GM19463 (cell line): ENCODE results near the gene CDKAL1.
A peak's percentile ranks its signal among the peaks of the same experiment; 100 is the strongest.
"Not testable (repeated sequence)": the region's sequence is repeated elsewhere in the genome, so short reads cannot be mapped to it uniquely, and the experiment has no call there.

ENCODE experiments used
- ATAC-seq: cut with Tn5 transposase; IDR thresholded peaks from one replicate; pipeline ENCODE4 v1.9.1; 2021; ENCODE audit warnings: mild to moderate bottlenecking, moderate library complexity; ENCODE audit not compliant: unreplicated experiment

The CDKAL1 gene

DNA sequence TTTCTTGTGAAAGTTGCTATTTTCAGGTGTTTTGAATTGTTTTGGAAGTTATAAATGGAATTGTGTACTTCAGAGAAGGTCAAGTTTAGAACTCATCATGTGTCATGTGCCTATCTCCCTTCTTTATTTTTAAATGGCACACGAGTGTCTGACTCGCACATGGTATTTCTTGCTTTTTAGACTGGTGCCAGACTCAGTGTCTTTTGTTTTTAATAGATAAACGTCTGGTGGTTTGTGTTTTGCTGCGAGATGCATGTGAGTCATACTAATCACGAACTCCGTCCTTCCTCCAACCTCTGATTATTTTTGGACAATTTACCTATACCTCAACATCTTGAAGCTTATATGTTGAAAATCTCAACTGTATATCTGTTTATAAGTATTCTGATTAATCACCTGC lies 292.1 kb downstream of the CDKAL1 start:
- ATAC-seq = no peak

DNA sequence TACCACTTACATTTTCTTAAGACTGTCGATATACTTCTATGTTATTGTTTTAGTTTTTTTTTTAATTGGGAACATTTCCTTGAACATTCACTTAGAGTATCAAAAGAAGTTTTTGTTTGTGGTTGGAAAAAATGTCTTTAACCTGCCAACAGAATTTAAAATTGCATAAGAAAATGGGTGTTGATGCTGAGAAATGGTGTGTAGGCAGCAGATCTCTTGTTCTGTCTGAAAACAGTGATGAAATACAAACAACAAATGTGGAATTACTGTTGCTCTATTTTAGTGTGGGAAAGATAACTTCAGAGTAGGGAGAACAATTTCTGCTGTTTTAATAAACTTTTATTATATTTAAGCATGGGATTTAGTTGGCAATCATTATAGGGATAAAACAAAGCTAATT lies 293.5 kb downstream of the CDKAL1 start:
- ATAC-seq = no peak

DNA sequence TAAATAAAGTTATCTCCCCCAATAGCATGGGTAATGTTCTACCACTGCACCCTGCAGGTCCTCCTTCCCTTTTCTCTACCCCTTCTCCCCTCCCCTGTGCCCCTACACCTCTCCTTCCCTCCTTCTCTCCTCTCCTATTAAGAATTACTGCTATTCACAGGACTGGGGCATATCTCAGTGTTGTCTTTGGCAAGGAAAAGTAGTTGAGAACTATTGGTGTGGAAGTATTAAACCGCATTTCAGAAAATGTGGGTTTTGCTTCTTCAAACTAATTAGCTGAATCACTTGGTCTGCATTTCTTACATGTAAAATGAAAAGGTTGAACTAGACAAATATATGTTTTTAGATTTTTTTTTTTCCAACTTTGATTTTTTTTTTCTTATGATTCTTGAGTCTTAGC lies 296.3 kb downstream of the CDKAL1 start:
- no peak for ATAC-seq

DNA sequence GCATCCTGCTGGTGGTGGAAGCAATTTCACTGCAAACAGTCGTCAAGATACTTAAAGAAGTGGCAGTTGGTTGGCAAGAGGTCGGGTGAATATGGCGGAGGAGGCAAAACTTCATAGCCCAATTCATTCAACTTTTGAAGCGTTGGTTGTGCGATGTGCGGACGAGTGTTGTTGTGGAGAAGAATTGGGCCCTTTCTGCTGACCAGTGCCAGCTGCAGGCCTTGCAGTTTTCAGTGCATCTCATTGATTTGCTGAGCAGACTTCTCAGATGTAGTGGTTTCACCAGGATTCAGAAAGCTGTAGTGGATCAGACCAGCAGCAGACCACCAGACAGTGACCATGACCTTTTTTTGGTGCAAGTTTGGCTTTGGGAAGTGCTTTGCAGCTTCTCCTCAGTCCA lies 297.0 kb downstream of the CDKAL1 start:
- ATAC-seq = not testable (repeated sequence)

DNA sequence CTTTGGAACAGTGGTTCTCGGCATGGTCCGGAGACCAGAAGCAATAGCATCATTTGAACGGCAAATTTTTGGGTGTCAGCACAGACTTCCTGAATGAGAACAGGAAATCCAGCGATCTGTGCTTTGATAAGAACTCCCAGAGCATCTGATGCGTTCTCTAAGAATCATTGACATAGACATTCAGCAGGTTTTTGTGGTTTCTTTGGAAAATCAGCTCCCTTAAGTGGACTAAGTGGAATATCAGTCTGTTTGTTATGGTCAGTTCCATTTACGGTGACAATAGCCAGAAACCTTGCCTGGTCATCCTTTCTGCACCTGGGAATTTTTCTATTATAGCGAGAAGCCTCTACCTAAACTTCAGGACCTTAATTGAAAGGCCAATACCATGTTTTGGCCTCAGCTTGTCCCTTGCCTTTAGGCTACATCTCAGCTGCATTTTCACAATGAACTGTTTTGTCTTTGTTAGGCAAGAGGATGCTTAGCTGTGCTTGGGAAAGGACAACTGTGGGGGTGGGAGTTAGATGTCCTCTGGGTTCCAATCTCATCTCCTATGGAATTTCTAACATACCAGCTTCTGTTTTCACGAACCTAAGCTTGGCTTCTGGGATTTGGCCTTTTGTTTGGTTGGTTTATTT lies 299.7 kb downstream of the CDKAL1 start:
- ATAC-seq = no peak

DNA sequence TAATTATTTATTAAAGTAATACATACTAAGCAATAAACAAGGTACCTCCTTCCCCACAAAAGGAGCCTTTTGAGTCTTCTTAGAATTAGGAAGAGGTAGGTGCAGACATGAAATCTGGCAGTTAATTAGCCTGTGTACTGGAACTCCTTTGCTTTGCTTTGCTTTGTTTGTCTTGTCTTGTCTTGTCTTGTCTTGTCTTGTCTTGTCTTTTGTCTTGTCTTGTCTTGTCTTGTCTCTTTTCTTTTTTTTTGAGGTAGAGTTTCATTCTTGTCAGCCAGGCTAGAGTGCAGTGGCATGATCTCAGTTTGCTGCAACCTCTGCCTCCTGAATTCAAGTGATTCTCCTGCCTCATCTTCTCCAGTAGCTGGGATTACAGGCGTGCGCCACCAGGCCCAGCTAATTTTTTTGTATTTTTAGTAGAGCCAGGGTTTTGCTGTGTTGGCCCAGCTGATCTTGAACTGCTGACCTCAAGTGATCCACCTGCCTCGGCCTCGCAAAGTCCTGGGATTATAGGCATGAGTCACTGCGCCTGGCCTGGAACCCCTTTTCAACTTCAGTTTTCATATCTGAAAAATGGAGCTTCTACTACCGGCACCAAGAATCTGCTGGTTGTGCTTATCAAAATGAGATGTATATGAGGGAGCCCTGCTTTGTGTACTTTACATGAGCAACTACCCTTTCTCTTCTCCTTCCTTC lies 301.2 kb downstream of the CDKAL1 start:
- no peak for ATAC-seq

DNA sequence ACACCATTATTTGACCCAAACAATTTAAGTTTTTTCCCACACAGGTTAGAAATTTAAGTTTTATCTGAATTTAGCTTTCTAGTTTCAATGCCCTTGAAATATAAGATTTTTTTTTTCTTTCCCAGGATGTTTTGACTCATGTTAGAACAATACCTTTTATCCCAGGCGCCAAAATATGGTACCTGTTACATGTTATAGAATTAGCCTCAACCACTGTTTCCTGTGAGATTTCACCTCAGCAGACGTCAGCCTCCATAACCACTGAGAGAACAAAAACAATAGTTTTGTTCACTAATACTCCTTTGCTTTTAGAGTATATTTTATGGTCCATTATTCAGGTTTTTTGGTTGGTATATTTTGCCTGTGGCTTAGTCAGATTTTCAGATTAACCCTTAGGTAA lies 302.9 kb downstream of the CDKAL1 start:
- peak; percentile 54 for ATAC-seq

DNA sequence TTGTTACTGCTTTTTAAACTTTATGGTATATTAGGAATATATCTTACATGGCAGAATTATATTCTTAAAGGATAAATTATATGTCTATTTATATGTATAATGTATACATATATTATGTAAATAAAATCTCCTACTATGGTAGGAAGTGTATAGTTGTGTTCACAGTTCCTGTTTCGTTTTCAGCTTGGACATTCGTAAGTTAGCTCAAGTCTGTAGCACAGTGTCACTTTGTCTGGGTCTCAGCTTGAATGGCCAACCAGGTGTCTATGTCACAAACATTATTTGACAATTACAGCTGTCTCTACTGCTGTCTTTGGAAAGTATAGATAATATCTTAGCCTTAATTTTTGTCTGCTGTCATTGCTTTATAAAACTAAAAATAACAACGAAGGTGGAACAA lies 303.9 kb downstream of the CDKAL1 start:
- peak; percentile 53 for ATAC-seq

DNA sequence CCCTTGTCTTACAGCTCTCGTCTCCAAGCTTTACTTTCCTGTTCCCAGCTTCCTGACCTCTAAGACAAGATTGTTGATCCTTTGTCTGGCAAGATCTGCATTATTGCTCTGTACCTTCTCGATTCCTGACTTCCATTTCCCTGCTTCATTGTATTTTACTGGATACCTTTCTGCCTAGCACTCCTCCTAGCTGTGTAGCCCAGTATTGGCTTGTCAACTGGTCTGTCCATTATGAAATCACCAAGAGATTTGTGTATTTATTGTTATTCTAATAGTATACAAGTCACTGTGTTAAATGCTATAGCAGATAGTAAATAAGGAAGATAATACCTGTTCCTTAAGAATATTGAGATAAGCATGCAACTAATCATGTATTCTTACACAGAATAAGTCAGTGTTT lies 305.4 kb downstream of the CDKAL1 start:
- no peak for ATAC-seq

DNA sequence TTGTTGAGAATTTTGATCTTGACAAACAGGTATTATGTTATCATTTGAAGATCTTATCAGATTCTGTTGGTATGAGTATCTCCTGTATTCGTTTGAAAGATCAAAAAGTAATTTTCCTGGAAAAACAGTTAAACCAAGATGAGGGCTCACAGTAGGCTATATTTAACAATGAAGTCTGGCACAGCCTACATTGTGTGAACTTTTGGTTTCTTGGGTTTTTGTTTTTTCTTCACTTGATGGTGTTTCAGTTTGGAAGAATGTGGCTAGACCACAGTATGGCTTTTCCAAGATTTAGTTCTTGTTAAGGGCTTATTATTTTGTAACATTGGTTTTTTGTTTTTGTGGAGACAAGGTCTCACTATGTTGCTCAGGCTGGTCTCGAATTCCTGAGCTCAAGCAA lies 306.4 kb downstream of the CDKAL1 start:
- ATAC-seq = no peak

DNA sequence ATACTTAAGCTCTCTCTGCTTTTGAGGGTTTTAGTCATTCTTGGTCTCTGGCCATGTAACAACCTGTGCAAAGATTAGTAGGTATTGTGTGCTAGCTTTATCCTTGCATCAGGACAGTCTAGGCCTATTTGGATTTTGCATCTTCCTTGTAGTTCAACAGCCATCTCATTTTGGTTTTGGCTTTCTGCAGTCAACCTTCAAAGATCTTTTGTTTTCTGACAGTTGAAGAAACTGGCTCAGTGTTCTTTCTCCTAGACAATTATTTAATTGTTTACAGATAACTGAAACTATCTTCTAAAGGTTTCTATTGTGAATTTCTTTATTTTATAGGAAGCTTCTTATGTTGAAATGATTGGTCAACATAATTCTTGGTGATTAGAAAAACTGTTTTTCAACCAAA lies 307.5 kb downstream of the CDKAL1 start:
- ATAC-seq = no peak

DNA sequence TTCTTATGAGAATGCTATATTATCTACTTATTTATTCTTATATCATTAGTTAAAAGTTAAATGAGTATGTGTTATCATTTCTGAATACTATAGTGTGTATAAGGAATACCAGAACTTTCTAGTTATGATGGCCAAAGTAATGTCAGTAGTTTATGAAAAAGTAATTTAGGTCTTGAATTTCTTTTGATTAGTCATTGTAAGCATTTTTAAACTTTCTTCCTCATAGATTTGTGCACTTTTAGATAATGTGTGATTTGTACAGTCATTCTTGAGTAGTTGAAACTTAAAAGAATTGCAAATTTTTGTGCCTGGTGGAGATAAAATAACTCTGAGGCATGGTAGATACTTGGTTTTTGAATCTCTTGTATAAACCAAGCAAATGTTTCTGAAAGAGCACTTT lies 311.3 kb downstream of the CDKAL1 start:
- ATAC-seq = no peak

DNA sequence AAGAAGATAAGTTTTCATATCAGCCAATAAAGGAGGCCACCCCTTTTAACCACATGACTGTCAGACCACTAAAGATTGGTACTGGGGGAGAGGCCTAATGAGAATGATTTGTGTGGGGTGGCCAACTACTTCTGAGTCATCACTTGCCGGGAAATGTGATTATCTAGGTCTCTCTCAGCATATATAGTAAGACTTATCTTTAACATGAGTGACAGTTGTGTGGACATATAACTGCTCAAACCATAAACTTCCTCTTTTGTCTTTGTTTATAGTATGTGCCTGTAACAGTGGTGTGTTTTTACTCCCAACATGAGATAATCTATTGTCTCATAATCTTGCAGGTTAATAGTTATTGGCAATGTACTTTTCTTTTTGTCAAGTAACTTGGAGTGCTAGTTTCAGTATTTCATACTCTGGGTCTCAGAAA lies 312.4 kb downstream of the CDKAL1 start:
- peak; percentile 70 for ATAC-seq

DNA sequence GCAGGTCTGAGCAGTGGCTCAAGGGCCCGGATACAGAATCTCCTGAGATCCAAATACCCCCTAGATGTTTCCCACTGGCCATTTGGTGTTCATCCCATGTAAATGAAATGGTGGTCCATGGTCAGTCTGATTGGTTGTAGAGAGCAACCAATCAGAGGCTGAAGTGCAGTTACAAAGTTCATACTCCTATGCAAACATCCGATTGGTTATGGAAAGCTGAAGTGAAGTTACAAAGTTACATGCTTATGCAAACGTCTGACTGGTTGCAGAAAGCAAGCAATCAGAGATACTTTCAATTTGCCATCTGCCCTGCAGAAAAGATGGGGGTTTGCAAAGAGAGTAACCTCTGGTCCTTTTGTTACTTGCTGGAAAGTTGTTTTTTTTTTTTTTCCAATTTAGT lies 313.6 kb downstream of the CDKAL1 start:
- no peak for ATAC-seq

DNA sequence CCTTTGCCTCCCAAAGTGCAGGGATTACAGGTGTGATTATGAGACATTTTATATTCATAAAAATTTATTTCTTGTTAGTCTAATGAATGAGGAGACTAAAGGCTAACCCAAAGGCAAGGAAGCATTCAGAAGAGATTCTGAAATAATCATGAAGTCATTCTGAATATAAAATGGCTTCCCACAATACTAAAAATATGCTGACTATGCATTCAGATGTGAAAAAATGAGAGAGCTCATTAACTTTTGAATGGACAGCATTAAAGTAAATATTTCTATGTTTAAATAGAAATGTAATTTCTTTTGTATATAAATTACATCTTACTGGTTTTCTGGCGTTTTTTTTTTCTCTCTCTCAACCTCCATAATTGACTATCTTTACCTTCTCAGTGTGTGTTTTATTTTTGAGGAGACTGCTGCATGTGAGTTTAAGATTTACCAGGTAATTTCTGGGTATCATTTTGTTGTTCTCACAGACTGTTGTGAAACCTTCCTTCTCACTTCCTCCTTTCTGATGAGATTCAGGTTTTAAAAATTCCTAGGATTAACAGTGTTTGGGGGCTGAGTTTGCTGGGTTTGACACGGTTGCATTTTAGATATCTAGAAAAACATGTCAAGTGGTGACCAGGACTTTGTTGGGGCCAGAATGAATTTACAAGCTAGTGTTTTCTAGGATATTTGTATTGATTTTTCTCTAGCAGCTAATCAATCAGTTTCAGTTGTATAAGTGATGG lies 316.6 kb downstream of the CDKAL1 start:
- no peak for ATAC-seq

DNA sequence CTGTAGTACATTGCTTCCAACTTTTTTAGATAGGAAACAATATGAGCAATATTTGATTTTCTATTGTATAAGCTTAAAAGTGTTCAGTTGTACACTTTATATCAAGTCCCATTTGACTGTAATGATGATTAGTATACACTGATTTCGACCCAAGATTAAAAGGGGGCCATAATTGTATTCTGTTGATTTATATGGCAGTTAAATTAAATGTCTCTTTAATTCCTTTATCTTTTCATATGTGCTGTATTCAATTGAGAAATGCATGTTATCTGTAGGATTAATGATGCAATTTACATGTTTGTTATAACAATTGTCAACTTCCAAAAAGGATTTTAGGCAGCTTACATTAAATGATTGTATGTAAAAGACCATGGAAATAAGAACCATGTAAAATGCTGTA lies 317.5 kb downstream of the CDKAL1 start:
- ATAC-seq = no peak

DNA sequence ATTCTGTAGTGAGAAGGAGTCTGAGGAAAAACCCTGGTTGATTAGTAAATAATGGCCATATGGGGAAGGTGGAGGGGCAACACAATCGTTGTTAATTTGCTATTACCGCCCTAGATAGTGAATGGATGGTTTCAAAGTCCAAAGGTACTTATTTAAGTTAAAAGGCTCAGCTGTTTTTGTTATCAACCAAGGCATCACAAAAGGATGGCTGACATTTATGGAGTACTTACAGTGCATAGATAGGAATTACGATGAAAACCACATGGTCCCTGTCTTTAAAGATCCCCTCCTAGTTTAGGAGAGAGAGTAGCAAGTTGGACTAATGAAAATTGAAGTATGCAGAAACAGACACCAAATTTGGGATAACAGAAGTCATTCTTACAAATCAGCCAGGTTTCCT lies 319.6 kb downstream of the CDKAL1 start:
- no peak for ATAC-seq

DNA sequence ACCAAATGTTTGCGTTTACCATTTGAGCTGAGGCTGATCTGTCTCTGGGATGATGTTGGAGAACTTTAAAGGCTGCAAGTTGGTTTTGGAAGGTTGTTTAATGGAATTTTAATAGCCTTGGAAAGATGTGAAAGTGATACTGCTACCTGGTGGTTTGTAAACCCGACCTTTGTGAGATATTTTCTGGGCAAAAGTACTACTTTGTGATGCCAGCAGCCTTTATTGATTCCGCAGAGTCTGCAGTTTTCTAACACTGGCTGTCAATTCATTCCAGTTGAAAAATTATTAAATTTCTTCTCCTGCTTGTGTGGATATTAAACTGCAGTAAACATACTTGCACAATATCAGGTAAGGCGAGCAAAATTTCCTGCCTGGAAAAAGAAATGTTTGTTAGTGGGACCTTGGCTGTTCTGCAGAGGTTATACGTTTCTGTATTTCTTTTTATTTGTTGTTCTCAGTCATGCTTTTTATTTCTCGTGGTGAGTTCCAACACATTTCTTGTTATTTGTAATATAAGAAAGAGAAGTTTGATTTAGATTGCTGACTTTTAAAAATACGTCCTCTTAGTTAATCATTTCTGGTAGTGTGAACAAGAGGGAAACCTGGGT lies 322.5 kb downstream of the CDKAL1 start:
- ATAC-seq = no peak

DNA sequence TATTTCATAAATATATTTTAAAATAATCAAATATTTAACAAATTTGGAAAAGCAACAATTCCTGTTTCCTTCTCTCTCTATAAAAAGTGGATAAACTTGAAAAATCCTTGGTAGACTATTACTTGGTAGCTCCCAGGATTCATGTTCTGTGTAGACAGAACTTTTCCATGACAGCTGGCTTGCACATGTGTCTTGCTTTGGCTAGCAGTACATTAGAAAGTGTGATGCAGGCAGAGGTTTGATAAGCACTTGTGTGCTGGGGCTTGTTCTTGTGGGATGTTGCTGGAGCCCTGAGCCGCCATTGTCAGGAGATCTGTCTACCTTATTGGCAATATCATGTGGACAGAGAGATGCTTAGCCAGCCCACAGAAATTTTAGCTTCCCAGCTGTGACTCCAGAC lies 327.2 kb downstream of the CDKAL1 start:
- ATAC-seq = no peak

DNA sequence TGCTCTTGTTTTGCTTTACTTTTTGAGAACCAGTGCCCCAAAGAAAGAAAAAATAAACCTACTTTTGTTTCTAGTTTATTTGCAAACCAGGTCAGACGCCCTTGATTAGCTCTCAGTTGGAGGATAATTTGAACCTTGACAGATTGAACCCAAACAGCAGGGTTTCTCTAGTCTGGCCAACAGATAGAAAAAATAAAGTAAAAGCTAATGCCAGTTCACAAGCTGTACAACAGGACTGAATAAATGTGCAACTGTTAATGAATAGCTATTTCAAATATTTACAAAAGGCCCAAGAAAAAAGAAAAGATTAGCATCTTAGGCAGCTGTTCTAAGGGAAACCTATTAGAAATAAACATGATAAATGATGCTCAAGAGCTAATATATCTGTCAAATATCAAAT lies 331.8 kb downstream of the CDKAL1 start:
- ATAC-seq = no peak

DNA sequence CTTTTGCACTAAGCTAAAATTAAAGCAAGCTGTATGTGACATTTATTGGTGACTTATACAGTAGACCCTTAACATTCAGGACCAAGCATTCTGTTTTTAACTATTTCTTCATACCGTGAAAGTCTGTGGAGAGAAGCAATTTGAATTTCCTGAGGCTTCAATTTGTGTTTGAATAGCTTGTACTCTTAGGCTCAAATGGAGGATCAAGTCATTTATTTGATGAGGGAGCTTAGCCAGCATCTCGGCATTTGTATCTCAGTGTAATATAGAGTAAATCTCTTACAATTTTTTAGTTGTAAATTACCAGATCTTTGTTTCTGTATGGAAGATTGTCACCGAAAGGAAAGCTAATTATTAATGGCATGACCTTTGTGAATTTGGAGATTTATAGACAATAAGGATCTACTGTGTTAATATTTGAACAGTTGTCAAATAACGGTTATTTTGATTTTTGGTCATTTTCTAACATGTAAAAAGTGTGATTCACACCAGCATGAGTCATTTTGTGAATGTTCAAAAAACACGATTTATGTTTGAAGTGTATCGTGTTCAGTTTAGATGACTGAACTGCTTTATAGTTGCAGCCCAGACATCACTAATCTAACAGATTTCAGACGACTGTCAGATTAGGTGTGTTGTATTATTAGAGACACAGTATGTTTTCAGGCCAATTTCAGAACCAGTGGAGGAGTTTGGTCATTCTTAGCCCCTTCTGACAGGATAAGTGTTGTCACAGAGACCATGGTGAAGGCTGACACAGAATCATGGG lies 332.9 kb downstream of the CDKAL1 start:
- ATAC-seq = no peak
